Sciatic nerve (tissue), 2 donors: ENCODE measurements around the gene PTTG1IP. TPM values are rescaled to one million over a fixed set of nuclear protein-coding genes. Genes with fewer than 3 reads are reported as not detected.
"Not testable (repeated sequence)": the region's sequence is repeated elsewhere in the genome, so short reads cannot be mapped to it uniquely, and the experiment has no call there.

Experiments
- ATAC-seq: fragments of 200-7000 bp; cut with Tn5 transposase; one replicate; pipeline ENCODE4 v1.9.1; 2020; ENCODE audit warnings: mild to moderate bottlenecking, moderate library complexity
- DNase-seq: peaks from one replicate; pipeline ENCODE4 v3.0.0-alpha.2; 2020; ENCODE audit warnings: low spot score
- intact Hi-C: fragments of 100-400 bp; cut with DNase I; formaldehyde crosslinking; loops from one replicate; pipeline ENCODE4 v1.14.2; 2022
- total RNA-seq: library from RNA; stranded (reverse); fragmentation: NEBNext Ultra II Directional; extraction: Animal tissue kit (Norgen Biotek cat#: 25700); gene quantifications from one replicate; pipeline ENCODE4 v1.2.1, GENCODE V29; 2021
- donor health status: DM: no; HTN: no; CAD: no.
- donor health status: DM: no; HTN: no; CAD: no.

Gene PTTG1IP, protein sequence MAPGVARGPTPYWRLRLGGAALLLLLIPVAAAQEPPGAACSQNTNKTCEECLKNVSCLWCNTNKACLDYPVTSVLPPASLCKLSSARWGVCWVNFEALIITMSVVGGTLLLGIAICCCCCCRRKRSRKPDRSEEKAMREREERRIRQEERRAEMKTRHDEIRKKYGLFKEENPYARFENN
- 192 TPM for total RNA-seq

DNA sequence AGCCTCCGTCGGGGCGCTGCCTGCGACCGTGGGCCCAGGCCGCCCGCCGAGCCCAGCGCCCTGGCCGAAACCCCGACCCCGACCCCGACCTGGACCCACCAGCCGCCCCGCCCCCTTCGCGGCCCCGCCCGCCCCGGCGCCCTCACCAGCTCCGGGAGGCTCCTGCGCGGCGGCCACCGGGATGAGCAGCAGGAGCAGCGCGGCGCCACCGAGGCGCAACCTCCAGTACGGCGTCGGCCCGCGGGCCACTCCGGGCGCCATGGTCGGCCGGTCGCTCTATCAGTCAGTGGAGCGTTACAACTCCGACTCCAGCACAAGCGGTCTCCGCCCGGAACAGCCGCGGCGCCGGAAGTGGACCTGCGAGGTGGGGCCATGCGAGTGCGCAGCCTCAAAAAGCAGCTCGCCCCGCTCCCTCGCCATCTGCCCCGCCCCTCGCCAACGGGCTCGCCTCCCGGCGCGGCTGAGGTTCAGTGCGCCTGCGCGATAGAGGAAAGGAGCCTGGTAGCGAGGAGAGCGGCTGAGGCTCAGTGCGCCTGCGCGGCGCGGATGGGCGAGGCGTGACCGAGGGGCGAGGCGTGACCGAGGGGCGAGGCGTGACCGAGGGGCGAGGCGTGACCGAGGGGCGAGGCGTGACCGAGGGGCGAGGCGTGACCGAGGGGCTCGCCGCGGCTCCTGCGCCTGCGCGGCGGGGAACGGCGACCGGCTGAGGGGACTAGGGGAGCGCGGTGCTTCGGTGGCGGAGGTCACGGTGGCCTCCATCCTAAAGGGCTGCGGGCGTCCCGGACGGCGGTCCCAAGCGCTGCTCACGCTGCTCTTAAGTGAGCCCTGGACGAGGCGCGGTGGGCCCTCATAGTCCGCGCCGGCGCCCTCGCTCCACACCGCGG, at the start of gene PTTG1IP:
Gene PTTG1IP (minus strand): TSS at position 335 of the 884 bp plus-strand sequence. CDS start 74 bp downstream, at position 261.
- ATAC-seq (peak; percentile 93), DNase-seq (peak; percentile 100)
- intact Hi-C loops, result no loop called here

DNA sequence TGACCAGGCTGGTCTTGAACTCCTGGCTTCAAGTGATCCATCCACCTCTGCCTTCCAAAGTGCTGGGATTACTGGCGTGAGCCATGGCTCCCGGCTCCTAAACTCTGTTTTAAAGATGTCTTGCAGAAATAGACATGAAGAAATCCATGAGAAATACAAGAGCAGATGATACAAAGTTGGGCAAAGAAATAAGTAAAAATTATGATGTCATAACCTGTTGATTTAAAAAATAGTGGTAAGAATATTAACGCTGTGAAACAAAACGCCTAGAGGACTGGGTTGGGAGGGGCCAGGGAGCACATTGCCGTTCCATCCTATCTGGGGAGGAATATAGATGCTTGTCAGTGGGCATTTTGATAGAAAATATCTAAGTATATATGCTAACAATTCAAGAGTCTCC, 48.4 kb upstream of the PTTG1IP start:
- DNase-seq, result no peak
- intact Hi-C loops, result loop anchor here (5.0 kb wide), 1 partner anchor 1570 kb away; no protein-coding TSS in a partner anchor
- no peak for ATAC-seq

DNA sequence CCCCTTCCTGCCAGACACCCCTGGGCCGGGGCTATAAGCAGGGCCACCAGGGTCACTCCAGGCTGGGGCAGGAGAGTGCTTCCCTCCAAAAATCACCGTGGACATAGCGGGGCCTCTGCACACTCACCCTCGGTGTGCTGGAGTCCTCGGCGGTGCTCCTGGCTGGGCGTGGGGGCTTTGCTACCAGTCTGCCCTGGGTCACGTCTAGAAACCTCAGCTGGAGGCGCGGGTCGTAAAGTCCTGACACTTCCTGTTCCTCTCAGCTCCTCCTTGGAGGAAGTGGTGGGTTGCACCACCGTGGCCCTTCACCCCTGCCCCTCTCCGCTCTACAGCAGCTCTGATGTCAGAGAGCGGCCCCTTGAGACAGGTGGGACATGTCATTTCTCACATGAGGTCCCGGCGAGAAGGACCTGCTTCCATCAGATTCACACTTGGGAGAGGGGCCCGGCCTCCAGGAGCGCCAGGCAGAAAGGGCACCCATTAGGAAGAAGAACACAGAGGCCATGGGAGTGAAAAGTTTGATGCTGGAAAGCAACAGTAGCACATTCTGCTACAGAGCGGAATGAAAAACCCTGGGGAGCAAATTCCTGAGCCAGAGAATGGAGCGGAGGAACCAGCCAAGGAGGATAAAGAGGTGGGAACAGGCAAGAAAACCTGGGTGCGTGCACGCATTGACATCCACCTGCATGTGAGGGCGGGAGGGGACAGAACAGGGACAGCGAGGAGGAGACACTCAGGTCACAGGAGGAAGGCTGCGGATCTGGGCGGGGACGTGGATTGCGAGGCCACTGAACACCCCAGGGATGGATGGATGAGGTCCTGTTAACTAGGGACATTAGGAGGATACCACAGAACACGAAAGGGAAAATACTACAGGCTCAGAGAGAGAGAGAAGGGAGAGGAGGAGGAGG, 47.5 kb upstream of the PTTG1IP start, which contains the start of gene ITGB2:
Gene ITGB2 (minus strand): TSS at position 206 of the 911 bp plus-strand sequence. CDS start 10,117 bp downstream, outside the sequence.
- DNase-seq, result no peak
- intact Hi-C loops, result loop anchor here (5.0 kb wide), 1 partner anchor 1571 kb away; no protein-coding TSS in a partner anchor

DNA sequence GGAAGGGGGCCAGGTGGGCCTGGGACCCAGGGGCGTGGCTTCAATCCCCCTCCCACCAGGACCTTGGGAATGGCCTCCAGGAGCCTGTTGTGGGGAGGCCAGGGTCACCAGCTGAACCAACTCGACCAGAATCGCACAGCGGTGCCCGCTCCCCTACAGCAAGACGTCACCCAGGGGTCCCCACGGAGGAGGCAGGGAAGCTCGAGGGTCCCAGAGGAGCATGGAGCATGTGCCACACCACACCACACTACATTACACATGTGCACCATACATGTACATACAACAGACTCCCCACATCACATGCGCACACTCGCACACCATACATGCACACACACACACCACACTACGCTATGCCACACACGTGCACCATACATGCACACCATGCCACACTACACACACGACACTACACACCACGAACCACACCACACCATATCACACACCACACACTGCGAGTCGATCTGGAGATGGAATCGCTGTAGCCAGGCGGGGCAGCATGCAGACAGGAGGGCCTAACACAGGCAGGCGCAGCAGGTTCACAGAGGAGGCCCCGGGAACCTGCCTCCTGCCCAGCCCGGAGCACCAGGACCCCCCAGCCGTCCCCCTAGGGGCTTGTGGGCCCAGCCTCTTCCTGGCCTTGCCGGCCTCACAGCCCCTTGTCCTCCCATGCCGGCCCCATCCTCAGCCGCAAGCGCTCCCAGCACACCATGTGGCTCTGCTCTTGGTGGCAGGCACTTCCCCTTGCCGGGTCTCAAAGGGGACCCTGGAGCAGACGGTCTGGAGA, 46.6 kb upstream of the PTTG1IP start:
- no peak for ATAC-seq
- DNase-seq, result no peak
- intact Hi-C loops, result loop anchor here (5.0 kb wide), 1 partner anchor 1572 kb away; no protein-coding TSS in a partner anchor

More for the DNA sequence above, 47.5 kb upstream of the PTTG1IP start, which contains the start of gene ITGB2:
- ATAC-seq, result peak; percentile 21

DNA sequence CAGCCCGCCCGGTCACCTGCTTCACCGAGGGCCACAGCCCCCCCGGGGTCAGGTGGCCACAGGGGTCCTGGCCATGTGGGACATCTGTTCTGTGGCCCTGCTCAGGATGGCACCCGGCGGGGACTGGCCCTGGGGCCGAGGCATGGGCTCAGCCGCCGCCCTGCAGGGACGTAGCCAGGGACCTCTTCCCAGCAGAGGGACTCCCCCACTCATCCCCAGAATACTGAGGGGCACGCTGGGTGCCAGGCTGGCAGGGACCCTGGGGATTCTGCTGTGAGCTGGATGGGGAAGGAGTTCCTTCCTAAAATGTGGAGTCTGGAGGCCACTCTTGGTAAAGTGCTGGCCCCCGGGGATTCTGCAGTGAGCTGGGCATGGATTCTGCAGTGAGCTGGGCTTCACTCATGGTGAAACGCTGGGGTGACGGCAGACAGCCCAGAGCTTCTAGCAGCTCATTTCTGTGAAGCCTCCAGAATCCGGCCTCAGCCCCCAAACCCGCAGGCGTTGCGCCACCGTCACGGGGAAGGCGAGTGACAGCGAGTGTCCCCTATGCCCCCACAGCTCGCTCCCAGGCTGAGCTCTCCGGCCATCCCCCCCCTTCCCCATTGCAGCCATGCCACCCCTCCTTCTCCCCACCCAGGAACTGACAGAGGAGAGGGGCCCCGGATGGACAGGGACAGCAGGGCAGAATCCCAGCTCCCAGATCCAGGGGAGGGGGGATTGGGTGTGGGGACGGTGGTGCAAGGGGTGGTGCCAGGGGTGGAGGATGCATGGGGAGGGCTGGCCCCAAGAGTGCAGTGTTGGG, 45.8 kb upstream of the PTTG1IP start:
- no peak for DNase-seq
- intact Hi-C loops, result no loop called here
- peak; percentile 36 for ATAC-seq

DNA sequence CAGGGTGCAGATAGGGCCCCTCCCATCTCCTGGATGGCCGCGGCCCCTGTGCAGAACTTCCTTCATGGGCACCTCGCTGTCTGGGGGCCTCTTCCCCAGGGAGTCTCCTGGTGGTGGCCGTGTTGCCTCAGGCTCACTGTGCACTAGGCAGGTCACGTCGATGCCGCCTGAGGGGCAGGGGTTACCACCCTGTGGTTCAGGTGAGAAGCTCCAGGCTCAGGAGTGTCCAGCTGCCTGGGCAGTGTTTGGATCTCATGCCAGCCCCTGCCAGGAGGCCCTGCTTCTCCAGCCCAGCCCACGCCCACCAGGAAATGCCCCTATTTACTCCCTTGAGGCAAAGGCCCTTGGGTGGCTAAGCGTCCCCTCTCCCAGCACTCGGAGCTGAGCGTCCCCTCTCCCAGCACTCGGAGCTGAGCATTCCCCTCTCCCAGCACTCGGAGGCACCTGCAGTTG, 45.1 kb upstream of the PTTG1IP start:
- no peak for DNase-seq
- intact Hi-C loops, result no loop called here
- ATAC-seq, result no peak

DNA sequence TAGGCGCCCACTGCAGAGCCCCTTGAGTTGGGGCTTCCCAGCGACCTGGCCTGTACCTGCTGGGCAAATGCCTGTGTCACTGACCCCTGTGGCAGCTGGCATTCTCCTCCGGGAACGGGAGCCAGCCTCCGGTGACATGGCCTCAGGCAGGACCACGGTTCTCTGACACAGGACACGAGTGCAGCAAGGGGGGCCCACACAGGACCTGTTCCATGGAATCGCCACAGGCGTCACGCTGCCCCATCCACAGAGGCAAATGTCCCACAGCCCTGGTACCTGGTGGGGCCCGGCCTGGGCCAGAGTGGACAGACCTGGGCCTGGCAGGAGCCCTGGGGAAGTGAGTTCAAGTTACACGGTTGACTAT, 44.6 kb upstream of the PTTG1IP start:
- DNase-seq, result no peak
- ATAC-seq, result no peak
- intact Hi-C loops, result no loop called here

DNA sequence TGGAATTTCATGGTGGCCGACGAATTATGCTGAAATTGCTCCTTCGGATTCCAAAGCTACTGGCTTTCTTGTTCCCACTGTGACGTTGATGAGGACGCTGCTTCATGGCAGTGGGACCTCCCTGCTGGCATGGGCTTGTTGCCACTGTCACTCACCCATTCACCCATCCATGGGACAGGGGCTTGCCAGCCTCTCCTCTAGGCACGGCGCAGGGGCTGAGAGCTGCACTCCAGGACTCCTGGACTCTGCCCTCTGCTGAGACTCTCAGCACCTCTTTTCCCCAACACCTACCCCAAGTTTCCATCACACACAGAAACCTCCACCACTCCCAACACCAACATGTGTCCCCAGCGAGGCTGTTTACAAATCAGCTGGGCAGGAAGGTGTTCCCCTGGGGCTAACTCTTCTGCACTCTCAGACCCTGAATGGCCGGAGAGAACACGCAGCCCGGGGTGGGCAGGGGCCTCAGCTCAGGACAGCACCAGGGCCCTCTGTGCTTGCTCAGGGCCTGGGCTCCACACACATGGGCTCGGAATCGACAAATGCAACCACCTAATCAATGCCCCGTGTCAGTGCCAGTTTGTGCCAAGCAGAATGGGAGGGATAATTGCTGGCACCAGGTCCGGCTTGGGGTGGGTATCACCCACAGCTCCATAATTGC, 44.1 kb upstream of the PTTG1IP start:
- no peak for DNase-seq
- intact Hi-C loops, result no loop called here
- no peak for ATAC-seq

DNA sequence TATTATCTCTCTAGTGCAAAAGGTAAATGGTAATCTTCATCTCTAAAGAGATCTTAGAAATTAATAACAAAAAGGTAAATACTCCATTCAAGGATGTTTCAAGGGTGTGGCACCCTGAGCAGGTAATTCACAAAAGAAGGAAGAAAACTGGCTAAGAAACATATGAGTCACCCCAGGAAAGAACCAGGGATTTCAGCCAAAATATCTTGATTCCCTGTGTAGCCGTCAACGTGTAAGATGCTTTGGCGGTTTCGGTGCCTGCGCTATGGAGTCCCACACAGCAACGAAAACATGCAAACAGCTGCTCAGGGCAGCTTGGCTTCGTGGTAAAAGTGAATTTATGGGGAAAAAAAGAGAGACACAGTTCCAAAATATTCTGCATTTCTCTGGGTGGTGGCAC, 43.5 kb upstream of the PTTG1IP start:
- ATAC-seq, result no peak
- intact Hi-C loops, result no loop called here

DNA sequence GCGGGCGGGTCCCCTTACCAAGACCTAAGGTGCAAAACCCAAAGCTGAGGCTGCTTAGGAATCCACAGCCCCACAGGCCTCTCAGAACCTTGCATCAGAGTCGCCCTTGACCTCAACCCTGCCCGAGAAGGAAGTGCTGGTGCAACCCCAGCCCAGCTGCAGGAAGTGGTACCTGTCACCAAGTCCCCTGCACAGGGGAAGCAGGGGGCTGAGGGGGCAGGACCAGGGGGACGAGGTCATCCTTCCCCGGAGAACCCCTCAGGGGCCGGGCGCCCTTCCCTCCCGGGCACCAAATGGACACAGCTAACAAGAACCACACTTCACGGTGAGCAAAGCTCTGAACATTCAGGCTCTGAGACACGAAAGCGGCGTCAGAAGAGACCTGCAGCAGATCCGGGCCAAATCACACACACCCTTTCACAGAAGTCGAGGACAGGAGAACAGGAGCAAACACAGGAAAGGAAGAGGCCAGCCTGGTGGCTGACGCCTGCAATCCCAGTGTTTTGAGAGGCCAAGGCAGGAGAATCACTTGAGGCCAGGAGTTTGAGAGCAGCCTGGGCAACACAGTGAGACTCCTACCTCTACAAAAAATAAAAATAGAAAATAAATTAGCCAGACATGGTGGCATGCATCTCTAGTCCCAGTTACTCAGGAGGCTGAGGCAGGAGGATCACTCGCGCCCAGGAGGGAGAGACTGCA, 40.8 kb upstream of the PTTG1IP start:
- ATAC-seq (no peak), DNase-seq (no peak)
- intact Hi-C loops, result no loop called here

More for the DNA sequence above, 43.5 kb upstream of the PTTG1IP start:
- DNase-seq, result no peak

DNA sequence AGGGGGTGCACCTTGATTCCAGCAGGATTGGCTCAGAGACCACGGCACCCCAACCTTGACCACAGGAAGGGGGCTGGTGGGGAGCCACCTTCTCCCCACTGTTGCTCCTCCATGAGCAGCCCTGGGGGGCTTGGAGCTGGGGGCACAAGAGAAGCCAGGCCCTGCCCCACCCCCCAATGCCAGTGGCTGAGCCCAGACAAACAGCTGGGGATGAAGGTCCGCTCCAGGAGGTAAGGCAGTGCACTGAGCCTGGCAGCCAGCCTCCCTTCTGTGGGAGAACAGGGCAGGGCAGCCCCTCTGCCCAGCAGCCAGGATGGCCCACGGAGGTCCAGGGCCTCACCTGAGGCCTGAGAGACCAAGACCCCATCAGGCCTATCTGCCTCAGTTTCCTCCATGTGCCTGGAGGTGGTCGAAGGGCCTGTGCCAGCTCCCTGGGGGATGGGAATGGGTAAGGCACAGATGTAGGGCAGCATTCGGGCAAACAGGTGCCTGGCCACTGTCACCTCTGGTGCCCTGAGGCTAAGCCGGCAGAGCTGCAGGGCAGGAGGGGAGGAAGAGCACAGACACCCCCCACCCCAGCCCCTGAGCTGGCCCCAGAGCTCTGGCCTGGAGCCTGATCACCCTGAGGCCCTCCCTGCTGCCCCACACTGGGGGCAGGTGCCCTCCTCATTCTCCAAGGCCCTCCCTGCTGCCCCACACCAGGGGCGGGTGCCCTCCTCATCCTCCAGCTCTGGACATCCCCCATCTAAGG, 40.1 kb upstream of the PTTG1IP start:
- no peak for DNase-seq
- intact Hi-C loops, result no loop called here
- ATAC-seq, result no peak

DNA sequence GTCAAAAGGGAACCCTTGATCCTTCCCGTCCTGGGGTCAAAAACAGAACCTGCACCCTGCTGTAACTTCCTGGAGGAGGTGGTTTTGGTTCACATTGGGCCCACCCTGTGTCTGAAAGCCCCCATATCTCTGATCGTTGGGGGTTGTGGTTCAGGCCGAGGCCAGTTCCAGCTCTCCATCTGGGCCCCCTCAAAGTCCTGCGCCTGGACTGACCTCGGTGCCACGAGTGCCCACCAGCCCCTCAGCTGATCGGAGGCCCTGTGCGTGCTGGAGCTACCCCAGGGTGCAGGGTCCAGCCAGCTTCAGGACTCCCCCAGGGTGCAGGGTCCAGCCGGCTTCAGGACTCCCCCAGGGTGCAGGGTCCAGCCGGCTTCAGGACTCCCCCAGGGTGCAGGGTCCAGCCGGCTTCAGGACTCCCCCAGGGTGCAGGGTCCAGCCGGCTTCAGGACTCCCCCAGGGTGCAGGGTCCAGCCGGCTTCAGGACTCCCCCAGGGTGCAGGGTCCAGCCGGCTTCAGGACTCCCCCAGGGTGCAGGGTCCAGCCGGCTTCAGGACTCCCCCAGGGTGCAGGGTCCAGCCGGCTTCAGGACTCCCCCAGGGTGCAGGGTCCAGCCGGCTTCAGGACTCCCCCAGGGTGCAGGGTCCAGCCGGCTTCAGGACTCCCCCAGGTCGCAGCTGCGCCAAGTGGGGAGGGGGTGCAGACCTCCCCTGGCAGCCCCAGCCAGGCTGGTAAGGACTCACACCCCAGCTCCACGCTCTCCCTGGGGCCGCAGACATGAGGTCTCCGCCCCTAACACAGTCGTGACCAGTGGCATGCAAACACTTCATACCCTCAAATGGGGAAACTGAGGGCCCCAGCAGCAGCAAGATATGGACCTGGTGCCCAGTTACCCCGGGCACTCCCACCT, 39.3 kb upstream of the PTTG1IP start:
- DNase-seq, intact Hi-C loops, ATAC-seq: not testable (repeated sequence)

DNA sequence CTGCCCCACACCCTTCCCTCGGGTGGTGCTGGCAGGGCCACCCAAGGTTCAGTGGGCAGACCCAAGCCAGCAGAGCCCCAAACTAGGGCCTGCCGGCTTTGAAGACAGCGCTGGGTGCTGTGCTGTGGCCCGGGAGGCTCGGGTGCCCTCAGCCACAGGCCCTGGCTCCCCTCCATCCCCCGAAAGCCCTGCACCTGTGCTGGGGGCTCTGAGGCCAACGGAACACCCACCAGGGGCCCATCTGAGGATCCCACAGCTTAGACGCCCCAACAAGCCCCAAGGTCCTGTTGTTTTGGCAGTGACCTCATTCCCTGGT, 38.6 kb upstream of the PTTG1IP start:
- DNase-seq (no peak), ATAC-seq (no peak)
- intact Hi-C loops, result no loop called here

DNA sequence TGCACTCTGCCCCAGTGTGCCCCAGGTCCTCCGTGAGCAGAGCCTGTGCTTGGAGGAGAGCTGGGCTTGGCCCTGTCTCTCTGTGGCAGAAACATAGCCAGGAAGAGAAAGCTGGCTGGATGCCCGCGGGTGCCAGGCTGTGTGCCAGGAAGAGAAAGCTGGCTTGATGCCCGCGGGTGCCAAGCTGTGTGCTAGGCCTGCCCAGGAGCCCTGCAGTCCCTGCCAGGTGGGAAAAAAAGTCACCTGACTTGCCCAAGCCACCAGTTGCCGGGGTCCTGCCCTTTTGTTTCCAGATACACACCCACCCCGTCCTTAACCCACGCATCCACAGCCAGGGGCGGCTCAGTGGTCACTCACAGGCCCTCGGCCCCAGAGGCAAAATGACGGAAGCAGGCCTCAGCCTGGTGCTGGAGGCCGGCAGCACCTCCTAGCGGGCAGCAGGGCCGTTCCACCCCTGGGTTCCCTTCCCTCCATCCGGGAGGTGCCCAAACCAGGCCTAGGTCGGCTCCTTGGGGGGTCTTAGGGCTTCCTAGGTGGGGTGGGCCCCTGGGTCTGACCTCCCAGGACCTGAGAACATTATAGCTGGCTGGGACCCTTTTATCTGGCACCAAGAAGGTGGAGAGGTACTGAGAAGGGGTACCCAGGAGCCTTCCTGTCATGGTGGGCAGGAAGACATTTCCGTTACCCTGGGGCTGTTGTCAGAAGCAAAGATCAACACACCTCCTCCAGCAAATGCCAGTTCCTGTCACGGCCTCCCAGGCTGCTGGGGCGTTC, 38.1 kb upstream of the PTTG1IP start:
- DNase-seq, result peak; percentile 85
- peak; percentile 63 for ATAC-seq
- intact Hi-C loops, result no loop called here
